Activated CD8-positive, alpha-beta T cell treated with anti-CD3 and anti-CD28 coated beads for 36 hours (primary cell): Measurements from ENCODE around the gene PPP1R8. TPM values are rescaled to one million over a fixed set of nuclear protein-coding genes. Genes with fewer than 3 reads are reported as not detected.
"Not testable (repeated sequence)": the region's sequence is repeated elsewhere in the genome, so short reads cannot be mapped to it uniquely, and the experiment has no call there.

ENCODE experiments used
- ATAC-seq: fragments of 200-7000 bp; cut with Tn5 transposase; one replicate; pipeline ENCODE4 v1.10.0; 2021; ENCODE audit warnings: mild to moderate bottlenecking, moderate library complexity
- CTCF ChIA-PET: fragments of 350-600 bp; sonication (Branson Sonifier 250); formaldehyde crosslinking; loops from one replicate; lab custom pipeline; 2021; ENCODE audit warnings: antibody characterized with exemption; lab: Charles Lee
- POLR2A ChIA-PET: fragments of 350-600 bp; sonication (Branson Sonifier 250); formaldehyde crosslinking; loops from one replicate; lab custom pipeline; 2021; ENCODE audit warnings: antibody characterized with exemption; lab: Charles Lee
- DNase-seq: peaks from one replicate; pipeline ENCODE4 v3.0.0-alpha.2; 2020
- H3K27ac Mint-ChIP-seq: one replicate; pipeline ENCODE4 v1.8.0; 2021; ENCODE audit warnings: mild to moderate bottlenecking, mixed read lengths
- H3K27me3 Mint-ChIP-seq: one replicate; pipeline ENCODE4 v1.8.0; 2021; ENCODE audit warnings: mixed read lengths
- H3K36me3 Mint-ChIP-seq: one replicate; pipeline ENCODE4 v1.8.0; 2021; ENCODE audit warnings: low read depth, mixed read lengths
- H3K4me1 Mint-ChIP-seq: one replicate; pipeline ENCODE4 v1.8.0; 2021; ENCODE audit warnings: low read depth, mixed read lengths
- H3K4me3 Mint-ChIP-seq: one replicate; pipeline ENCODE4 v1.8.0; 2021; ENCODE audit warnings: mild to moderate bottlenecking, moderate library complexity, mixed read lengths
- H3K9me3 Mint-ChIP-seq: one replicate; pipeline ENCODE4 v1.8.0; 2021; ENCODE audit warnings: mixed read lengths
- intact Hi-C: fragments of 100-400 bp; cut with micrococcal nuclease; formaldehyde crosslinking; loops from one replicate; pipeline ENCODE4 v1.10.0; 2022
- total RNA-seq, 2 experiments: library from RNA; stranded (reverse); gene quantifications; one replicate each; pipeline ENCODE4 v1.2.3, GENCODE V29; 2021
- TF ChIP-seq, protein P1 (sequence below): fragments of 200-600 bp; IDR thresholded peaks from one replicate; pipeline ENCODE4 v1.8.0; 2022; ENCODE audit warnings: antibody characterized with exemption, mild to moderate bottlenecking

Gene PPP1R8
- total RNA-seq, 2 experiments from 2014 or later = 50.2 to 54.4 TPM

DNA sequence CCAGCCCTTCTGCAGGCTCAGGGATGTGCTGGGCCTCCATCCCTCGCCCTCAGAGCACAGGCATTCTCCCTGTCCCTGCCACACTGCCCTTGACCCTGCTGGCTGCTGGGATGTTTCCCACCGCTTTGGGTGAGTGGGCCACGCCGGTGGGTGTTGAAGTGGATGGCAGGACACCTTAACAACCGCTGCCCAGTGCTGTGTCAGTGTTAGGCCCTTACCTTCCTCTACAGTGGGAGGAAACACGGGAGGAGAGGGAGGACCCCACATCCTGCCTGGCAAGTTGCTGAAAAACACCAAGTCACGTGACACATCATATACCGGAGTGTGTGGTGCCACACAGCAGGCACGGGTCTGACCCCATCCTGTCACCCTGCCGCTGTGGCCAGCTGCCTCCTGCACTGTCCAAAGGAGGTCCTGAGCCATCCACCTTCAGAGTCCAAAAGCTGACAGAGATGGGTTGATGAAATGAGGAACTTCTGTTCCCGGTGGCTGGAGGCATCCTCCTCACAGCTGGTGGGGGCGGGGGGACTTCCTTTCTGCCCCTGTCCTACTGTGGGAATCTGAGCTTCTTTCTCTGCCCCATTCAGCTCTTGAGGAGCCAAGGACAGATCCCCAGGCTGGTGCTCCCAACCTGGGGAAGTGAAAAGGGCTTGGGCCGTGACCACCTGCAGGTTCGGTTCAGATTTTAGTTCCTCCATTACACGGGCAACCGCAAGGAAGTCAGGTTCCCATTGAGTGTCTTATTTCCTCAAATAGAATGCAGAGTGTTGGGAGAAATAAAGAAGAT, 38.5 kb downstream of the PPP1R8 start:
- POLR2A ChIA-PET = no interaction called here
- intact Hi-C loops = no loop called here
- peaks cover 37% of the 10 kb centered on the region for H3K4me1 Mint-ChIP-seq

DNA sequence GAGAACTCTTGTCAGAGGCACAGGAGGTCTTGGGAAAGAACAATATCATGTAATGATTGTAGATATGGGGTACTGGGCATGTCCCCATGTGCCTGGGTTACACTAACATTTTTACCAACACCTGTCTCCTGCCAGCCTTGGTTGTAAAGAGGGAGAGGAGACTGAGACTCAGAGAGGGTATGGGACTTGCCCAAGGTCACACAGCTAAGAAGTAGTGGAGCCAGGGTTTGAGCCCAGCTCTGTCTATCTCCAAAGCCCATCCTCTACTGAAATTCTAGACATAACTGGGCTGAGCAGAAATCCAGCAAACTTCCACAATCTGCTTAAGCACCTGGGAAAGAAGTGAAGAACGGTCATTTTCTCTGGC, 39.1 kb downstream of the PPP1R8 start:
- peak overlapping the region; percentile 69 for H3K4me3 Mint-ChIP-seq
- ChIA-PET POLR2A (no interaction called here), CTCF (interaction anchor here (0.7 kb wide), 1 partner anchor 19 kb away, joined by 3 read pairs; no protein-coding TSS in a partner anchor)
- peak overlapping the region; percentile 95 for H3K27ac Mint-ChIP-seq
- intact Hi-C loops = no loop called here
- no peaks in the 10 kb centered on the region for H3K9me3 Mint-ChIP-seq
- TF ChIP-seq, protein P1, sequence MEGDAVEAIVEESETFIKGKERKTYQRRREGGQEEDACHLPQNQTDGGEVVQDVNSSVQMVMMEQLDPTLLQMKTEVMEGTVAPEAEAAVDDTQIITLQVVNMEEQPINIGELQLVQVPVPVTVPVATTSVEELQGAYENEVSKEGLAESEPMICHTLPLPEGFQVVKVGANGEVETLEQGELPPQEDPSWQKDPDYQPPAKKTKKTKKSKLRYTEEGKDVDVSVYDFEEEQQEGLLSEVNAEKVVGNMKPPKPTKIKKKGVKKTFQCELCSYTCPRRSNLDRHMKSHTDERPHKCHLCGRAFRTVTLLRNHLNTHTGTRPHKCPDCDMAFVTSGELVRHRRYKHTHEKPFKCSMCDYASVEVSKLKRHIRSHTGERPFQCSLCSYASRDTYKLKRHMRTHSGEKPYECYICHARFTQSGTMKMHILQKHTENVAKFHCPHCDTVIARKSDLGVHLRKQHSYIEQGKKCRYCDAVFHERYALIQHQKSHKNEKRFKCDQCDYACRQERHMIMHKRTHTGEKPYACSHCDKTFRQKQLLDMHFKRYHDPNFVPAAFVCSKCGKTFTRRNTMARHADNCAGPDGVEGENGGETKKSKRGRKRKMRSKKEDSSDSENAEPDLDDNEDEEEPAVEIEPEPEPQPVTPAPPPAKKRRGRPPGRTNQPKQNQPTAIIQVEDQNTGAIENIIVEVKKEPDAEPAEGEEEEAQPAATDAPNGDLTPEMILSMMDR = no peak
- DNase-seq (no peak), ATAC-seq (no peak)
- H3K27me3 Mint-ChIP-seq = no peaks in the 10 kb centered on the region
- no peaks in the 10 kb centered on the region for H3K36me3 Mint-ChIP-seq
- H3K4me1 Mint-ChIP-seq = peaks cover 32% of the 10 kb centered on the region

More for the DNA sequence above, 38.5 kb downstream of the PPP1R8 start:
- H3K27me3 Mint-ChIP-seq = no peaks in the 10 kb centered on the region
- H3K27ac Mint-ChIP-seq = peak overlapping the region; percentile 95
- TF ChIP-seq, protein P1 = no peak
- peak overlapping the region; percentile 69 for H3K4me3 Mint-ChIP-seq
- peak; percentile 74 for DNase-seq
- H3K9me3 Mint-ChIP-seq = no peaks in the 10 kb centered on the region
- CTCF ChIA-PET = interaction anchor here (0.7 kb wide), 1 partner anchor 18 kb away, joined by 3 read pairs; no protein-coding TSS in a partner anchor
- ATAC-seq = peak; percentile 54
- no peaks in the 10 kb centered on the region for H3K36me3 Mint-ChIP-seq

DNA sequence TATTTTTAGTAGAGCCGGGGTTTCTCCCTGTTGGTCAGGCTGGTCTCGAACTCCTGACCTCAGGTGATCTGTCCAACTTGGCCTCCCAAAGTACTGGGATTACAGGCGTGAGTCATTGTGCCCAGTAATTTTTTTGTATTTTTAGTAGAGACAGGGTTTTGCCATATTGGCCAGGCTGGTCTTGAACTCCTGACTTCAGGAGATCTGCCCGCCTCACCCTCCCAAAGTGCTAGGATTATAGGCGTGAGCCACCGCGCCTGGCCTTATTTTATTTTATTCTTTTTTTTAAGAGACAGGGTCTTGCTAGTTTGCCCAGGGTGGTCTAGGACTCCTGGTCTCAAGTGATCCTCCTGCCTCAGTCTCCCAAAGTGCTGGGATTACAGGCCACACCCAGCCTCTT, 40.5 kb downstream of the PPP1R8 start:
- ATAC-seq, intact Hi-C loops, H3K36me3 Mint-ChIP-seq, H3K27ac Mint-ChIP-seq, H3K27me3 Mint-ChIP-seq, H3K4me3 Mint-ChIP-seq, DNase-seq, H3K9me3 Mint-ChIP-seq, CTCF ChIA-PET, POLR2A ChIA-PET: not testable (repeated sequence)
- peaks cover 38% of the 10 kb centered on the region for H3K4me1 Mint-ChIP-seq

DNA sequence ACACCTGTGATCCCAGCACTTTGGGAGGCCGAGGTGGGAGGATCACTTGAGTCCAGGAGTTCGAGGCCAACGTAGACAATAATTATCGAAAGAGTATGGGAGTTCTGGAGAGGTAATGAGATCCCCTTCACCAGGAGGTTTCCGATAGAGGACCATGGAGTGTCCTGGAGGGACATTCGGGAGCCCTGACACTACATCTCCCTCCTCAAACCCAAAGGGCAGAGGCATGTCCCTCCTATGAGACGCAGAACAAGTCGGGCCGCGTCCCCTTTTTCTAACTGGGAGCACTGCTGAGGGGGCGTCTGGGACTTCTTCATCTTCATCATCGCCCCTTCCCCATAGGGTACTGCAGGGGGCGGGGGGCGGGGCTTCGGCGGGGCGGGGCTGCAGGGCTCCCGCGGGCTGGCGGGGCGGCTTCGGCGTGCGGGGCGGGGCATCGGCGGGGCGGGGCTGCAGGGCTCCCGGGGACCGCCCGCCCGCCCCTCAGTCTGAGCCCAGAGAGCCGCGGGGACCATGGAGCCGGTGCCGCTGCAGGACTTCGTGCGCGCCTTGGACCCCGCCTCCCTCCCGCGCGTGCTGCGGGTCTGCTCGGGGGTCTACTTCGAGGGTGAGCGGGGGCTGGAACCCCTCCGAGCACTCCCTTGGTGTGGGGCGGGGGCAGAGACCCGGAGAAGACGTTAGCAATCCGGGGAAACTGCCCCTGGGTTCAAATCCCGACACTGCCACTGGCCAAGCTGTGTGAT, 41.6 kb downstream of the PPP1R8 start, which contains the start of gene THEMIS2:
Gene THEMIS2, plus strand, starts transcription at position 486 of the 743 bp plus-strand sequence. Its CDS starts 28 bp downstream, at position 514.
- no peaks in the 10 kb centered on the region for H3K9me3 Mint-ChIP-seq
- ChIA-PET POLR2A (no interaction called here), CTCF (interaction anchor here (1.0 to 2.8 kb wide), 3 partner anchors 14 to 41 kb away, joined by 3 to 11 read pairs (median 6); partner anchors contain the start of gene PPP1R8)
- intact Hi-C loops = no loop called here
- peak within 1 kb of the TSS; percentile 88 for H3K4me3 Mint-ChIP-seq
- peaks cover 1% of the 10 kb centered on the region for H3K36me3 Mint-ChIP-seq
- no peaks in the 10 kb centered on the region for H3K27me3 Mint-ChIP-seq
- H3K4me1 Mint-ChIP-seq = peaks cover 40% of the 10 kb centered on the region
- TF ChIP-seq, protein P1 = no peak
- peak within 1 kb of the TSS; percentile 75 for H3K27ac Mint-ChIP-seq
- DNase-seq (peak; percentile 81), ATAC-seq (peak; percentile 87)

DNA sequence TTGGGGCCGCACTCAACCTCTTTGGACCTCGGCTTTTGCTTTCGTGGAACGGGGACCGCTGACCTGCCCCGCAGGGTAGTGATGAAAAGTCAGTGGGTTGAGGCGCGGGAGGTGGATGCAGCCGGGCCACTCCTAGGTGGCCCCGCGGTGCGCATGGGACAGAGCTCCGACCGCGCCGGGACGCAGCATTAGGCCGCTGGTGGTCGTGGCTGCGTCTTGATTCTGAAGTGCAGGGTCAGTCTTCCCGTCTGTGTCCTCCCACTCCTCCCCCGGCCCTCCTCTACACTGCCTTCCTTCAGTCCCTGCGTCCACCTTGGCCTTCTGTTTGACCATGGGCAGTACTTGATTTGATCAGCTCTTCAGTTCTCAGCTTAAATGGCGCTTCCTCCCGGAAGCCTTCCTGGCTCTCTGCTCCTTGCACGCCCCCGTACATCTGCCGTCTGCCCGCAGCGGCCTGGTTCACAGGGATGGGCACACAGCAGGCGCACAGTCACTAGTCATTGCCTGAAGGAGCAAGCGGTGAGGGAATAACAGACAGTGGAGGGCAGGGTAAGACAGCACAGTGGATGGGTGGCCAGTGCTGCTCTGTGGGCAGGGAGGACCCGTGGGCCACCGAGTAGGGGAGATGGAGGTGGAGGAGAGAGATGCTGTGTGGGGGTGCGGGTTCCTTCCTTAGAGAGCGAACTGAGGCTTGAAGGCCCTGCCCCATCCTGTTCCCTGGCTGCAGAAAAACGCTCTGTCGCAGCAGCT, 42.4 kb downstream of the PPP1R8 start:
- ATAC-seq = peak; percentile 28
- POLR2A ChIA-PET = no interaction called here
- TF ChIP-seq, protein P1 = no peak
- peak; percentile 65 for DNase-seq
- H3K27ac Mint-ChIP-seq = peak overlapping the region; percentile 75
- H3K9me3 Mint-ChIP-seq = no peaks in the 10 kb centered on the region
- peaks cover 1% of the 10 kb centered on the region for H3K36me3 Mint-ChIP-seq
- H3K4me1 Mint-ChIP-seq = peaks cover 40% of the 10 kb centered on the region
- no peaks in the 10 kb centered on the region for H3K27me3 Mint-ChIP-seq
- CTCF ChIA-PET = interaction anchor here (1.0 to 2.8 kb wide), 3 partner anchors 13 to 42 kb away, joined by 3 to 11 read pairs (median 6); partner anchors contain the start of gene PPP1R8
- peak overlapping the region; percentile 88 for H3K4me3 Mint-ChIP-seq
- intact Hi-C loops = no loop called here
